Liver (tissue), 9 donors: ENCODE data around the gene NAGPA. TPM values are rescaled to one million over a fixed set of nuclear protein-coding genes. Genes with fewer than 3 reads are reported as not detected.

Experiments
- DNase-seq: peaks from one replicate; pipeline ENCODE4 v3.0.0-alpha.2; 2017; ENCODE audit warnings: low spot score
- H3K27ac ChIP-seq, 2 donors: one replicate each; pipeline ENCODE4 v1.7.0; 2013; ENCODE audit warnings: inconsistent platforms in 2 of 2, low read length in 2 of 2, control low read depth in 1 of 2, low read depth in 1 of 2, mild to moderate bottlenecking in 1 of 2
- H3K27me3 ChIP-seq, 4 donors: one replicate each; pipeline versions ENCODE4 v1.6.1 to v1.7.0; 2013; ENCODE audit warnings: low read length in 3 of 4, inconsistent platforms in 1 of 4, mild to moderate bottlenecking in 1 of 4, moderate library complexity in 1 of 4; ENCODE audit not compliant: control insufficient read depth in 4 of 4, insufficient read depth in 4 of 4
- H3K36me3 ChIP-seq, 4 donors: one replicate each; pipeline versions ENCODE4 v1.6.1 to v1.7.0; 2013; ENCODE audit warnings: low read length in 3 of 4, mild to moderate bottlenecking in 3 of 4, low read depth in 1 of 4, moderate library complexity in 1 of 4; ENCODE audit not compliant: control insufficient read depth in 4 of 4, insufficient read depth in 3 of 4
- H3K4me1 ChIP-seq, 4 donors: one replicate each; pipeline versions ENCODE4 v1.6.1 to v1.7.0; 2013; ENCODE audit warnings: low read length in 3 of 4, mild to moderate bottlenecking in 3 of 4, moderate library complexity in 1 of 4; ENCODE audit not compliant: control insufficient read depth in 4 of 4, insufficient read depth in 4 of 4
- H3K4me3 ChIP-seq, 3 donors: one replicate each; pipeline versions ENCODE4 v1.6.1 to v1.7.0; 2013; ENCODE audit warnings: low read length in 3 of 3, control low read depth in 1 of 3, low read depth in 1 of 3, mild to moderate bottlenecking in 1 of 3
- H3K9ac ChIP-seq, 2 donors: one replicate each; pipeline ENCODE4 v1.7.0; 2013; ENCODE audit warnings: low read length in 2 of 2, mild to moderate bottlenecking in 2 of 2, moderate library complexity in 2 of 2, control low read depth in 1 of 2, low read depth in 1 of 2
- H3K9me3 ChIP-seq, 4 donors: one replicate each; pipeline versions ENCODE4 v1.6.1 to v1.7.0; 2013; ENCODE audit warnings: low read length in 3 of 4; ENCODE audit not compliant: control insufficient read depth in 4 of 4
- ATF3 ChIP-seq: IDR thresholded peaks from 2 replicates; pipeline ENCODE4 v1.6.1; 2016; ENCODE audit warnings: antibody characterized with exemption
- CTCF ChIP-seq: fragments of 150-350 bp; IDR thresholded peaks from 2 replicates; pipeline ENCODE4 v1.5.1; 2017; ENCODE audit warnings: improper control_type of control experiment, low read depth, low read length; ENCODE audit not compliant: missing input control
- EGR1 ChIP-seq, 2 donors: IDR thresholded peaks; 2 replicates each; pipeline ENCODE4 v1.6.1; 2016 to 2018; ENCODE audit warnings: antibody characterized with exemption in 2 of 2, low read depth in 2 of 2
- FOXA1 ChIP-seq: IDR thresholded peaks from 2 replicates; pipeline ENCODE4 v1.6.1; 2016; ENCODE audit warnings: antibody characterized with exemption
- FOXA2 ChIP-seq: IDR thresholded peaks from 2 replicates; pipeline ENCODE4 v1.6.1; 2016; ENCODE audit warnings: antibody characterized with exemption
- GABPA ChIP-seq, 2 donors: IDR thresholded peaks in 1 of 2; conservative IDR thresholded peaks in 1 of 2; 2 replicates each; pipeline ENCODE4 v1.6.1; 2016; ENCODE audit warnings: antibody characterized with exemption in 2 of 2, mild to moderate bottlenecking in 1 of 2, moderate library complexity in 1 of 2
- HNF4A ChIP-seq, 2 donors: conservative IDR thresholded peaks; 2 replicates each; pipeline ENCODE4 v1.6.1; 2016; ENCODE audit warnings: antibody characterized with exemption in 2 of 2, mild to moderate bottlenecking in 2 of 2
- HNF4G ChIP-seq: IDR thresholded peaks from 2 replicates; pipeline ENCODE4 v1.6.1; 2016; ENCODE audit warnings: antibody characterized with exemption
- JUND ChIP-seq, 2 donors: IDR thresholded peaks; 2 replicates each; pipeline ENCODE4 v1.6.1; 2016; ENCODE audit warnings: antibody characterized with exemption in 2 of 2
- MAX ChIP-seq: IDR thresholded peaks from 2 replicates; pipeline ENCODE4 v1.6.1; 2016; ENCODE audit warnings: antibody characterized with exemption
- RAD21 ChIP-seq, 2 donors: IDR thresholded peaks; 2 replicates each; pipeline ENCODE4 v1.6.1; 2016; ENCODE audit warnings: antibody characterized with exemption in 2 of 2, mild to moderate bottlenecking in 2 of 2
- RXRA ChIP-seq, 2 donors: IDR thresholded peaks; 2 replicates each; pipeline ENCODE4 v1.6.1; 2017 to 2018; ENCODE audit warnings: antibody characterized with exemption in 2 of 2, mild to moderate bottlenecking in 1 of 2
- SP1 ChIP-seq: IDR thresholded peaks from 2 replicates; pipeline ENCODE4 v1.6.1; 2018; ENCODE audit warnings: antibody characterized with exemption, mild to moderate bottlenecking
- TAF1 ChIP-seq: conservative IDR thresholded peaks from 2 replicates; pipeline ENCODE4 v1.6.1; 2016; ENCODE audit warnings: antibody characterized with exemption, mild to moderate bottlenecking
- YY1 ChIP-seq: IDR thresholded peaks from 2 replicates; pipeline ENCODE4 v1.6.1; 2016; ENCODE audit warnings: antibody characterized with exemption, mild to moderate bottlenecking
- ZBTB33 ChIP-seq: IDR thresholded peaks from 2 replicates; pipeline ENCODE4 v1.6.1; 2016; ENCODE audit warnings: antibody characterized with exemption
- WGBS: extraction: QIAGEN DNeasy Blood & Tissue Kit; methylation state at CpG from one replicate; pipeline ENCODE4 v1.1.7; 2013; 5-methylcytosine and 5-hydroxymethylcytosine counted together
- polyA plus RNA-seq, 2 donors: library from polyadenylated mRNA; stranded (reverse) in 1 of 2; unstranded in 1 of 2; fragments of 200-250 nt in 1 of 2; fragments of >200 nt in 1 of 2; fragmentation: Nextera tagmentation in 1 of 2; extraction: Ambion mirVana in 1 of 2; gene quantifications; one replicate each; pipeline versions ENCODE4 v1.2.1 to v1.2.3, GENCODE V29; 2013 to 2015
- total RNA-seq, 2 donors: library from RNA; depleted of rRNA; stranded (reverse); fragments of >200 nt; gene quantifications; one replicate each; pipeline ENCODE4 v1.2.3, GENCODE V29; 2014
- TF ChIP-seq, protein P1 (sequence below): IDR thresholded peaks from 2 replicates; pipeline ENCODE4 v1.6.1; 2016; ENCODE audit warnings: antibody characterized with exemption, mild to moderate bottlenecking
- donor health status: healthy.
- donor health status: healthy.
- donor health status: healthy.
- donor health status: healthy.
- donor health status: healthy.

Gene NAGPA
- total and polyA plus RNA-seq, 4 donors = 5.4 to 13.4 (median 10.7) TPM

GRCh38 chr16:5015887-5016286, 17.8 kb downstream of the NAGPA start:
- no peak for DNase-seq
- H3K4me1 ChIP-seq = no peaks in the 10 kb centered on the region
- no peak overlapping the region for H3K9ac ChIP-seq
- H3K36me3 ChIP-seq = no peaks in the 10 kb centered on the region
- 82% methylated on average over 4 of the region's 4 CpGs for WGBS
- H3K27me3 ChIP-seq = no peaks in the 10 kb centered on the region
- no peak overlapping the region for H3K4me3 ChIP-seq
- no peaks in the 10 kb centered on the region for H3K9me3 ChIP-seq
- H3K27ac ChIP-seq = no peak overlapping the region
- TF ChIP-seq HNF4G (no peak), ATF3 (no peak), ZBTB33 (no peak), RXRA (IDR thresholded peaks at IDR 0.05) (no peak), TAF1 (no peak), JUND (IDR thresholded peaks at IDR 0.05) (no peak), FOXA2 (no peak), HNF4A (conservative IDR thresholded peaks at IDR 0.05) (no peak), YY1 (no peak), CTCF (no peak), FOXA1 (no peak), SP1 (no peak), EGR1 (IDR thresholded peaks at IDR 0.05; ENCODE audit: low read depth in 2 of 2) (no peak)

GRCh38 chr16:5015351-5015750, 18.4 kb downstream of the NAGPA start:
- 71% methylated on average over 4 of the region's 4 CpGs for WGBS
- no peak for TF ChIP-seq EGR1 (IDR thresholded peaks at IDR 0.05; ENCODE audit: low read depth in 2 of 2)
- TF ChIP-seq YY1 = no peak
- TF ChIP-seq ATF3 = no peak
- no peak for TF ChIP-seq FOXA2
- TF ChIP-seq MAX = no peak
- no peak for TF ChIP-seq SP1
- TF ChIP-seq TAF1 = no peak
- TF ChIP-seq RAD21 (IDR thresholded peaks at IDR 0.05) = no peak
- TF ChIP-seq JUND (IDR thresholded peaks at IDR 0.05) = no peak
- no peak for TF ChIP-seq ZBTB33
- no peak for TF ChIP-seq HNF4A (conservative IDR thresholded peaks at IDR 0.05)
- TF ChIP-seq FOXA1 = no peak
- TF ChIP-seq, protein P1, sequence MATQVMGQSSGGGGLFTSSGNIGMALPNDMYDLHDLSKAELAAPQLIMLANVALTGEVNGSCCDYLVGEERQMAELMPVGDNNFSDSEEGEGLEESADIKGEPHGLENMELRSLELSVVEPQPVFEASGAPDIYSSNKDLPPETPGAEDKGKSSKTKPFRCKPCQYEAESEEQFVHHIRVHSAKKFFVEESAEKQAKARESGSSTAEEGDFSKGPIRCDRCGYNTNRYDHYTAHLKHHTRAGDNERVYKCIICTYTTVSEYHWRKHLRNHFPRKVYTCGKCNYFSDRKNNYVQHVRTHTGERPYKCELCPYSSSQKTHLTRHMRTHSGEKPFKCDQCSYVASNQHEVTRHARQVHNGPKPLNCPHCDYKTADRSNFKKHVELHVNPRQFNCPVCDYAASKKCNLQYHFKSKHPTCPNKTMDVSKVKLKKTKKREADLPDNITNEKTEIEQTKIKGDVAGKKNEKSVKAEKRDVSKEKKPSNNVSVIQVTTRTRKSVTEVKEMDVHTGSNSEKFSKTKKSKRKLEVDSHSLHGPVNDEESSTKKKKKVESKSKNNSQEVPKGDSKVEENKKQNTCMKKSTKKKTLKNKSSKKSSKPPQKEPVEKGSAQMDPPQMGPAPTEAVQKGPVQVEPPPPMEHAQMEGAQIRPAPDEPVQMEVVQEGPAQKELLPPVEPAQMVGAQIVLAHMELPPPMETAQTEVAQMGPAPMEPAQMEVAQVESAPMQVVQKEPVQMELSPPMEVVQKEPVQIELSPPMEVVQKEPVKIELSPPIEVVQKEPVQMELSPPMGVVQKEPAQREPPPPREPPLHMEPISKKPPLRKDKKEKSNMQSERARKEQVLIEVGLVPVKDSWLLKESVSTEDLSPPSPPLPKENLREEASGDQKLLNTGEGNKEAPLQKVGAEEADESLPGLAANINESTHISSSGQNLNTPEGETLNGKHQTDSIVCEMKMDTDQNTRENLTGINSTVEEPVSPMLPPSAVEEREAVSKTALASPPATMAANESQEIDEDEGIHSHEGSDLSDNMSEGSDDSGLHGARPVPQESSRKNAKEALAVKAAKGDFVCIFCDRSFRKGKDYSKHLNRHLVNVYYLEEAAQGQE = no peak
- TF ChIP-seq GABPA (IDR thresholded peaks at IDR 0.05 in 1 of 2, conservative IDR thresholded peaks at IDR 0.05 in 1 of 2) = no peak
- no peak for TF ChIP-seq CTCF
- no peak overlapping the region for H3K4me3 ChIP-seq
- no peak for DNase-seq
- no peak overlapping the region for H3K9ac ChIP-seq
- no peaks in the 10 kb centered on the region for H3K27me3 ChIP-seq
- no peaks in the 10 kb centered on the region for H3K9me3 ChIP-seq
- H3K4me1 ChIP-seq = no peaks in the 10 kb centered on the region
- no peaks in the 10 kb centered on the region for H3K36me3 ChIP-seq
- H3K27ac ChIP-seq = no peak overlapping the region
